ENCODE results near the gene RRH.

DNA sequence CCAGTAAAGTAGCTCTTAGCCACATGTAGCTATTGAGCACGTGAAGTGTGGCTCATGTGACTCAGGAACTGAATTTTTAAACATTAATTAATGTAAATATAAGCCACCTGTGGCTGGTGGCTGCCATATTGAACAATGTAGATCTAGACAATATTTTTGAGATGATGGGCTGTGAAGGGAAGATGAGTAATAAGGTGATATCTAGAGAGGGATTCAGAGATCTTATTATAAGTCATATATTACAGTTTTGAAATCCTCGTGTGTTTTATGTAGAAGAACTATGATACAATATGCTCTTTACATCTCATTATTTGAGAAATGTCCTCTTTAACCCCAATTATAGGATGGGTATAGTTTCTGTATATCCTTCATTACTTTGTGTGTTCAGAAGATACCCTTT, 6.6 kb upstream of the RRH start:
- no peak for TF ChIP-seq POLR2AphosphoS5 (IDR thresholded peaks at IDR 0.05; ENCODE audit: borderline replicate concordance, low read depth, low read length)
- TF ChIP-seq EZH2 (IDR thresholded peaks at IDR 0.05), result no peak
- TF ChIP-seq FOXP2 (optimal IDR thresholded peaks at IDR 0.05; ENCODE audit: control extremely low read depth, extremely low read length, insufficient read depth), result no peak

All from SK-N-MC (cell line).